HG02610 (cell line): ENCODE data around the gene SLC9A5.

Experiments used
- ATAC-seq: cut with Tn5 transposase; IDR thresholded peaks from one replicate; pipeline ENCODE4 v1.9.1; 2021; ENCODE audit warnings: mild to moderate bottlenecking, moderate library complexity; ENCODE audit not compliant: unreplicated experiment

Gene SLC9A5

GRCh38 chr16:67255553-67256221 lies 6.9 kb downstream of the SLC9A5 start:
- no peak for ATAC-seq

GRCh38 chr16:67256701-67257230 lies 8.0 kb downstream of the SLC9A5 start:
- ATAC-seq, result no peak

GRCh38 chr16:67257486-67258160 lies 8.8 kb downstream of the SLC9A5 start:
- ATAC-seq, result no peak

GRCh38 chr16:67258161-67258835 lies 9.5 kb downstream of the SLC9A5 start:
- no peak for ATAC-seq

GRCh38 chr16:67259705-67260104 lies 10.9 kb downstream of the SLC9A5 start:
- ATAC-seq, result no peak

GRCh38 chr16:67260426-67261063 lies 11.8 kb downstream of the SLC9A5 start:
- no peak for ATAC-seq

GRCh38 chr16:67263201-67263600 lies 14.4 kb downstream of the SLC9A5 start:
- no peak for ATAC-seq

- no peak for ATAC-seq
These were observed 15.5 kb downstream of the SLC9A5 start for GRCh38 chr16:67264277-67264676.

GRCh38 chr16:67264866-67265265 lies 16.1 kb downstream of the SLC9A5 start:
- ATAC-seq, result no peak

GRCh38 chr16:67265834-67266233 lies 17.1 kb downstream of the SLC9A5 start:
- no peak for ATAC-seq

GRCh38 chr16:67268136-67268579 lies 19.4 kb downstream of the SLC9A5 start:
- no peak for ATAC-seq

- no peak for ATAC-seq
These were observed 21.0 kb downstream of the SLC9A5 start for GRCh38 chr16:67269766-67270165.

GRCh38 chr16:67270931-67271338 lies 22.2 kb downstream of the SLC9A5 start:
- no peak for ATAC-seq

GRCh38 chr16:67271446-67271845 lies 22.7 kb downstream of the SLC9A5 start:
- ATAC-seq, result no peak

- ATAC-seq, result no peak
These were observed 26.5 kb downstream of the SLC9A5 start for GRCh38 chr16:67275321-67275720.

GRCh38 chr16:67277294-67277998 lies 28.7 kb downstream of the SLC9A5 start:
- no peak for ATAC-seq

- no peak for ATAC-seq
These were observed 29.4 kb downstream of the SLC9A5 start for GRCh38 chr16:67277999-67278772.

- peak; percentile 20 for ATAC-seq
These were observed 30.1 kb downstream of the SLC9A5 start for GRCh38 chr16:67278773-67279295.

- peak; percentile 80 for ATAC-seq
These were observed 30.7 kb downstream of the SLC9A5 start, which contains the start of gene PLEKHG4 for GRCh38 chr16:67279296-67280089. PLEKHG4 (plus strand) TSS chr16:67279532; CDS start chr16:67280045, 513 bp downstream.
